Neural progenitor cell (in vitro differentiated cells): Measurements from ENCODE around the gene ANKS1B. TPM values are rescaled to one million over a fixed set of nuclear protein-coding genes. Genes with fewer than 3 reads are reported as not detected.

Experiments
- DNase-seq: peaks from one replicate; pipeline ENCODE4 v3.0.0-alpha.2; 2016; ENCODE audit warnings: low spot score
- H2AFZ ChIP-seq: fragments of 200-600 bp; sonication (generic); replicated peaks from 2 replicates; pipeline ENCODE4 v1.6.1; 2016; ENCODE audit warnings: antibody characterized with exemption
- H3F3A ChIP-seq: fragments of 200-600 bp; sonication (generic); 2 replicates; pipeline ENCODE4 v1.6.1; 2016; ENCODE audit warnings: antibody characterized with exemption, low read depth
- H3K27ac ChIP-seq: fragments of 200-600 bp; sonication (generic); 2 replicates; pipeline ENCODE4 v1.5.1; 2016; ENCODE audit warnings: mild to moderate bottlenecking
- H3K27me3 ChIP-seq: fragments of 200-600 bp; sonication (generic); 2 replicates; pipeline ENCODE4 v1.6.1; 2016; ENCODE audit warnings: mild to moderate bottlenecking, moderate library complexity
- H3K36me3 ChIP-seq: fragments of 200-600 bp; sonication (generic); 2 replicates; pipeline ENCODE4 v1.5.1; 2016
- H3K4me1 ChIP-seq: fragments of 200-600 bp; sonication (generic); 2 replicates; pipeline ENCODE4 v1.6.1; 2016; ENCODE audit warnings: mixed run types
- H3K4me2 ChIP-seq: fragments of 200-600 bp; sonication (generic); 2 replicates; pipeline ENCODE4 v1.6.1; 2016
- H3K4me3 ChIP-seq: fragments of 200-600 bp; sonication (generic); 2 replicates; pipeline ENCODE4 v1.5.1; 2016
- H3K79me2 ChIP-seq: fragments of 200-600 bp; sonication (generic); 2 replicates; pipeline ENCODE4 v1.6.1; 2016; ENCODE audit warnings: low read depth
- H3K9ac ChIP-seq: fragments of 200-600 bp; sonication (generic); 2 replicates; pipeline ENCODE4 v1.6.1; 2016
- H3K9me3 ChIP-seq: fragments of 200-600 bp; sonication (generic); 2 replicates; pipeline ENCODE4 v1.5.1; 2016; ENCODE audit warnings: low read depth
- H4K20me1 ChIP-seq: fragments of 200-600 bp; sonication (generic); 2 replicates; pipeline ENCODE4 v1.6.1; 2016; ENCODE audit warnings: low read depth
- H3K27ac Mint-ChIP-seq: 3 replicates; pipeline ENCODE4 v1.8.0; 2021; ENCODE audit warnings: mixed read lengths
- H3K27me3 Mint-ChIP-seq: 2 replicates; pipeline ENCODE4 v1.8.0; 2022; ENCODE audit warnings: low read depth, mild to moderate bottlenecking, inconsistent platforms, moderate library complexity, mixed read lengths; ENCODE audit not compliant: insufficient read depth
- H3K36me3 Mint-ChIP-seq: 3 replicates; pipeline ENCODE4 v1.8.0; 2021; ENCODE audit warnings: mixed read lengths
- H3K4me1 Mint-ChIP-seq: 3 replicates; pipeline ENCODE4 v1.8.0; 2021; ENCODE audit warnings: mixed read lengths
- H3K4me3 Mint-ChIP-seq: 3 replicates; pipeline ENCODE4 v1.8.0; 2021; ENCODE audit warnings: mild to moderate bottlenecking, moderate library complexity, mixed read lengths
- H3K9me3 Mint-ChIP-seq: 3 replicates; pipeline ENCODE4 v1.8.0; 2020; ENCODE audit warnings: mixed read lengths
- CTCF ChIP-seq: fragments of 200-600 bp; sonication (generic); IDR thresholded peaks from 2 replicates; pipeline ENCODE4 v1.5.1; 2017; ENCODE audit warnings: antibody characterized with exemption, mild to moderate bottlenecking
- EZH2 ChIP-seq: fragments of 200-600 bp; sonication (generic); IDR thresholded peaks from 2 replicates; pipeline ENCODE4 v1.6.1; 2017; ENCODE audit warnings: antibody characterized with exemption, mild to moderate bottlenecking, moderate library complexity
- EZH2phosphoT487 ChIP-seq: fragments of 200-600 bp; sonication (generic); IDR thresholded peaks from 2 replicates; pipeline ENCODE4 v1.6.1; 2017; ENCODE audit warnings: antibody characterized with exemption
- total RNA-seq: library from RNA; depleted of rRNA; stranded (reverse); fragments of >200 nt; gene quantifications from 2 replicates; pipeline ENCODE4 v1.2.3, GENCODE V29; 2015; ENCODE audit warnings: low replicate concordance

Gene ANKS1B
- total RNA-seq, 1 donor from 2014 or later = 7.9 TPM

DNA sequence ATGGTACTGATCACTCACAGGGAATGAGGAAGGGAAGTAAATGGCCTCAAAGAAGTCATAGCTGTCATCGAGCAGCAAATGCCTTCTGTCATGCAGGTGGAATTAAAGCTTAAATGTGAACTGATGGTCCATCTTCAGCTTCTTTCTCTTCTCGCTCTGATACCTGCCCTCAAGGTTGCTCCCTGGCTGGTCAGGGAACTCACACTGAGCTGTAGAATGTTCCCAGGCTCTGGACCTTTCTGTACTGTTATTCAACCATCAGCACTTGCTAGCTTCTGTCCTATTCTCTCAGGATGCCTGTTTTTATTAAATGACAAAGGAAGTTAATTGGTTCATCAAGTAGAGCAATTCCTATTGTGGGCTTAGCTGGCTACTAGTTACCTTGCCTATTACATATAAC, 875.8 kb downstream of the ANKS1B start:
- no peak overlapping the region for H3K4me3 ChIP-seq
- no peak overlapping the region for H2AFZ ChIP-seq
- H3K4me1 Mint-ChIP-seq = peaks cover 25% of the 10 kb centered on the region
- H3K9ac ChIP-seq = no peak overlapping the region
- H3F3A ChIP-seq = no peaks in the 10 kb centered on the region
- H3K79me2 ChIP-seq = no peaks in the 10 kb centered on the region
- no peaks in the 10 kb centered on the region for H4K20me1 ChIP-seq
- no peak overlapping the region for H3K27ac ChIP-seq
- H3K27me3 Mint-ChIP-seq = peaks cover 2% of the 10 kb centered on the region
- H3K36me3 Mint-ChIP-seq = no peaks in the 10 kb centered on the region
- no peak overlapping the region for H3K27ac Mint-ChIP-seq
- H3K4me1 ChIP-seq = peaks cover 12% of the 10 kb centered on the region
- no peaks in the 10 kb centered on the region for H3K36me3 ChIP-seq
- H3K9me3 Mint-ChIP-seq = no peaks in the 10 kb centered on the region
- no peak overlapping the region for H3K4me3 Mint-ChIP-seq
- TF ChIP-seq EZH2phosphoT487 = no peak
- TF ChIP-seq EZH2 = no peak
- no peak for TF ChIP-seq CTCF
- H3K9me3 ChIP-seq = no peaks in the 10 kb centered on the region
- no peaks in the 10 kb centered on the region for H3K27me3 ChIP-seq
- no peak overlapping the region for H3K4me2 ChIP-seq
- DNase-seq = no peak

- H3K27ac ChIP-seq = peak overlapping the region; percentile 36
- no peaks in the 10 kb centered on the region for H3K79me2 ChIP-seq
- Mint-ChIP-seq H3K27ac (no peak overlapping the region), H3K36me3 (no peaks in the 10 kb centered on the region), H3K27me3 (peaks cover 5% of the 10 kb centered on the region), H3K4me1 (no peaks in the 10 kb centered on the region), H3K9me3 (peaks cover 2% of the 10 kb centered on the region), H3K4me3 (no peak overlapping the region)
- no peak overlapping the region for H3K9ac ChIP-seq
- no peaks in the 10 kb centered on the region for H3K36me3 ChIP-seq
- TF ChIP-seq EZH2 (no peak), CTCF (no peak), EZH2phosphoT487 (no peak)
- H3K4me2 ChIP-seq = no peak overlapping the region
- no peak overlapping the region for H3K4me3 ChIP-seq
- peaks cover 17% of the 10 kb centered on the region for H3K4me1 ChIP-seq
- no peak for DNase-seq
- H4K20me1 ChIP-seq = no peaks in the 10 kb centered on the region
- H3F3A ChIP-seq = peaks cover 28% of the 10 kb centered on the region
- H3K9me3 ChIP-seq = no peaks in the 10 kb centered on the region
- H3K27me3 ChIP-seq = no peaks in the 10 kb centered on the region
- H2AFZ ChIP-seq = no peak overlapping the region
Observed at GRCh38 chr12:99099786-99100185, 885.0 kb downstream of the ANKS1B start.

DNA sequence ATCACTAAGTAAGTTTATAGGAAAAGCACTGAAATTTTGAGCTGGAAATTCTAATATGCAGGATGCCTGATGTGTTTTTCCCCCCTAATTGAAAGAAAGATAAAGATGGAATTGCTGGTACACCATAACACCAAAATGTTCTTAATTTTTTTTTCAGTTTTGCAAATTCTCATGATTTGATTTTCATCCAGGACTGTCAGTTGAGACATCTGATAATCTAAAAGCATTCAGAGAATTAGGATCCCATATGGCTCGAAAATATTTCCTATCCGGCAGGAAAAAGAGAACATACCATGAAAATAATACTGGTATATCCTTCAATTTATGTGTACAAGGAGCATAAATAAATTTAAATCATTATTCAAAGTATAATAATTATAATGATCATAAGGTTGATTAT, 887.6 kb downstream of the ANKS1B start:
- Histone ChIP-seq H4K20me1 (no peaks in the 10 kb centered on the region), H3K9me3 (no peaks in the 10 kb centered on the region), H3K27ac (no peak overlapping the region), H2AFZ (no peak overlapping the region), H3K4me2 (no peak overlapping the region), H3F3A (peaks cover 15% of the 10 kb centered on the region), H3K27me3 (no peaks in the 10 kb centered on the region), H3K79me2 (no peaks in the 10 kb centered on the region), H3K4me3 (no peak overlapping the region), H3K4me1 (peaks cover 10% of the 10 kb centered on the region), H3K9ac (no peak overlapping the region), H3K36me3 (no peaks in the 10 kb centered on the region)
- no peak overlapping the region for H3K27ac Mint-ChIP-seq
- H3K27me3 Mint-ChIP-seq = peaks cover 3% of the 10 kb centered on the region
- H3K4me3 Mint-ChIP-seq = no peak overlapping the region
- peaks cover 2% of the 10 kb centered on the region for H3K9me3 Mint-ChIP-seq
- peaks cover 7% of the 10 kb centered on the region for H3K4me1 Mint-ChIP-seq
- DNase-seq = no peak
- no peaks in the 10 kb centered on the region for H3K36me3 Mint-ChIP-seq
- TF ChIP-seq EZH2phosphoT487 (no peak), EZH2 (no peak), CTCF (no peak)

GRCh38 chr12:99093166-99093565, 891.6 kb downstream of the ANKS1B start:
- no peaks in the 10 kb centered on the region for H3K79me2 ChIP-seq
- no peaks in the 10 kb centered on the region for H4K20me1 ChIP-seq
- TF ChIP-seq CTCF (no peak), EZH2phosphoT487 (no peak), EZH2 (no peak)
- H3K4me2 ChIP-seq = no peak overlapping the region
- Mint-ChIP-seq H3K9me3 (no peaks in the 10 kb centered on the region), H3K27ac (no peak overlapping the region), H3K27me3 (peaks cover 3% of the 10 kb centered on the region), H3K4me3 (no peak overlapping the region), H3K36me3 (no peaks in the 10 kb centered on the region), H3K4me1 (peaks cover 12% of the 10 kb centered on the region)
- no peaks in the 10 kb centered on the region for H3K27me3 ChIP-seq
- H3K36me3 ChIP-seq = no peaks in the 10 kb centered on the region
- H3K9ac ChIP-seq = no peak overlapping the region
- no peak overlapping the region for H2AFZ ChIP-seq
- no peaks in the 10 kb centered on the region for H3F3A ChIP-seq
- H3K9me3 ChIP-seq = no peaks in the 10 kb centered on the region
- DNase-seq = no peak
- H3K4me1 ChIP-seq = peaks cover 3% of the 10 kb centered on the region
- H3K27ac ChIP-seq = no peak overlapping the region
- no peak overlapping the region for H3K4me3 ChIP-seq
